A673 (cell line): Measurements from ENCODE around the gene ADRB2. TPM values are rescaled to one million over a fixed set of nuclear protein-coding genes. Genes with fewer than 3 reads are reported as not detected.
A peak's percentile ranks its signal among the peaks of the same experiment; 100 is the strongest.

ENCODE experiments used
- BruUV-seq: library from RNA; stranded (reverse); fragments of 400-500 nt; replicated peaks from 2 replicates; lab custom pipeline; 2021; lab: Mats Ljungman, UMichigan
- CTCF ChIA-PET: fragments of 300-600 bp; sonication (Branson Sonifier 250); formaldehyde crosslinking; loops from one replicate; lab custom pipeline; 2022; ENCODE audit warnings: antibody characterized with exemption; lab: Charles Lee
- POLR2A ChIA-PET: fragments of 300-600 bp; sonication (Branson Sonifier 250); formaldehyde crosslinking; loops from one replicate; lab custom pipeline; 2022; ENCODE audit warnings: antibody characterized with exemption; ENCODE audit not compliant: low non-redundant PET; lab: Charles Lee
- DNase-seq: peaks from one replicate; pipeline ENCODE4 v3.0.0-alpha.2; 2015; ENCODE audit warnings: low spot score
- H3K27ac ChIP-seq: fragments of 200-600 bp; sonication (generic); 2 replicates; pipeline ENCODE4 v1.5.1; 2016; ENCODE audit warnings: mixed run types, low read depth, mild to moderate bottlenecking, mixed read lengths, antibody characterized with exemption, low read length; ENCODE audit not compliant: poor library complexity, severe bottlenecking
- H3K27me3 ChIP-seq: fragments of 200-600 bp; sonication (generic); replicated peaks from 2 replicates; pipeline ENCODE4 v1.6.1; 2017; ENCODE audit warnings: mixed run types, low read depth, mild to moderate bottlenecking, mixed read lengths, antibody characterized with exemption, low read length; ENCODE audit not compliant: insufficient read depth, poor library complexity
- H3K36me3 ChIP-seq: fragments of 200-600 bp; sonication (generic); 2 replicates; pipeline ENCODE4 v1.6.1; 2016; ENCODE audit warnings: mixed run types, mild to moderate bottlenecking, mixed read lengths, antibody characterized with exemption, low read length; ENCODE audit not compliant: insufficient read depth, poor library complexity, severe bottlenecking
- H3K4me1 ChIP-seq: fragments of 200-600 bp; sonication (generic); 2 replicates; pipeline ENCODE4 v1.6.1; 2017; ENCODE audit warnings: mixed run types, mild to moderate bottlenecking, mixed read lengths, antibody characterized with exemption, low read length; ENCODE audit not compliant: insufficient read depth, poor library complexity, severe bottlenecking
- H3K4me3 ChIP-seq: fragments of 200-600 bp; sonication (generic); 2 replicates; pipeline ENCODE4 v1.5.1; 2016; ENCODE audit warnings: low read depth, mixed run types, mild to moderate bottlenecking, mixed read lengths, low read length; ENCODE audit not compliant: poor library complexity, severe bottlenecking
- H3K9me3 ChIP-seq: fragments of 200-600 bp; sonication (generic); 2 replicates; pipeline ENCODE4 v1.6.1; 2016; ENCODE audit warnings: mixed run types, low read depth, mild to moderate bottlenecking, mixed read lengths, antibody characterized with exemption, low read length; ENCODE audit not compliant: poor library complexity, severe bottlenecking
- CTCF ChIP-seq: fragments of 300-800, 200-600 bp; sonication (generic); conservative IDR thresholded peaks from 2 replicates; pipeline ENCODE4 v1.5.1; 2017; ENCODE audit warnings: low read depth, mild to moderate bottlenecking, antibody characterized with exemption, low read length, moderate library complexity, mixed read lengths
- EZH2 ChIP-seq: fragments of 200-600 bp; sonication (generic); IDR thresholded peaks from 2 replicates; pipeline ENCODE4 v1.6.1; 2017; ENCODE audit warnings: borderline replicate concordance, low read depth, mild to moderate bottlenecking, mixed read lengths, antibody characterized with exemption, low read length; ENCODE audit not compliant: poor library complexity, severe bottlenecking
- intact Hi-C: fragments of 100-400 bp; cut with micrococcal nuclease; formaldehyde crosslinking; loops from one replicate; pipeline ENCODE4 v1.10.0; 2022; ENCODE audit not compliant: unreplicated experiment
- total RNA-seq: library from RNA; stranded (reverse); gene quantifications from 2 replicates; pipeline ENCODE4 v1.2.3, GENCODE V29; 2021

Gene ADRB2
- total RNA-seq, 1 experiment from 2014 or later = not detected

- peaks cover 18% of the 10 kb centered on the region for H3K27me3 ChIP-seq
- no peak overlapping the region for H3K27ac ChIP-seq
- CTCF ChIA-PET = interaction anchor here (0.5 to 1.4 kb wide), 4 partner anchors 32 to 215 kb away, joined by 3 to 5 read pairs (median 4); no protein-coding TSS in a partner anchor
- DNase-seq = peak; percentile 42
- no peaks in the 10 kb centered on the region for H3K36me3 ChIP-seq
- POLR2A ChIA-PET = interaction anchor here (0.6 kb wide), 1 partner anchor 294 kb away, joined by 3 read pairs; no protein-coding TSS in a partner anchor
- intact Hi-C loops = loop anchor here (1.0 to 10.0 kb wide), 4 partner anchors 137 to 294 kb away; no protein-coding TSS in a partner anchor
- no TSS peak for BruUV-seq
- TF ChIP-seq CTCF (peak; percentile 74), EZH2 (no peak)
- no peaks in the 10 kb centered on the region for H3K9me3 ChIP-seq
- H3K4me3 ChIP-seq = no peak overlapping the region
- H3K4me1 ChIP-seq = no peaks in the 10 kb centered on the region
Observed at GRCh38 chr5:148820461-148821395, 5.7 kb upstream of the ADRB2 start.

GRCh38 chr5:148823871-148824270 lies 2.5 kb upstream of the ADRB2 start:
- Histone ChIP-seq H3K27ac (no peak overlapping the region), H3K27me3 (peaks cover 38% of the 10 kb centered on the region), H3K36me3 (no peaks in the 10 kb centered on the region), H3K4me3 (no peak overlapping the region), H3K4me1 (peaks cover 4% of the 10 kb centered on the region), H3K9me3 (no peaks in the 10 kb centered on the region)
- intact Hi-C loops = loop anchor here (10.0 kb wide), 2 partner anchors 171 to 291 kb away; no protein-coding TSS in a partner anchor
- no TSS peak for BruUV-seq
- no peak for DNase-seq
- CTCF ChIA-PET = no interaction called here
- TF ChIP-seq EZH2 (no peak), CTCF (no peak)
- POLR2A ChIA-PET = no interaction called here

GRCh38 chr5:148825716-148826052 lies 727 bp upstream of the ADRB2 start:
- ChIA-PET POLR2A (no interaction called here), CTCF (no interaction called here)
- DNase-seq = peak; percentile 9
- TF ChIP-seq CTCF (no peak), EZH2 (no peak)
- Histone ChIP-seq H3K9me3 (no peaks in the 10 kb centered on the region), H3K27ac (no peak overlapping the region), H3K4me1 (peaks cover 4% of the 10 kb centered on the region), H3K27me3 (peaks cover 53% of the 10 kb centered on the region), H3K4me3 (peak overlapping the region; percentile 41), H3K36me3 (no peaks in the 10 kb centered on the region)
- BruUV-seq = no TSS peak
- intact Hi-C loops = loop anchor here (10.0 kb wide), 2 partner anchors 169 to 289 kb away; no protein-coding TSS in a partner anchor
